ENCODE results near the gene SLC22A12.
"Not testable (repeated sequence)": the region's sequence is repeated elsewhere in the genome, so short reads cannot be mapped to it uniquely, and the experiment has no call there.

Gene SLC22A12

DNA sequence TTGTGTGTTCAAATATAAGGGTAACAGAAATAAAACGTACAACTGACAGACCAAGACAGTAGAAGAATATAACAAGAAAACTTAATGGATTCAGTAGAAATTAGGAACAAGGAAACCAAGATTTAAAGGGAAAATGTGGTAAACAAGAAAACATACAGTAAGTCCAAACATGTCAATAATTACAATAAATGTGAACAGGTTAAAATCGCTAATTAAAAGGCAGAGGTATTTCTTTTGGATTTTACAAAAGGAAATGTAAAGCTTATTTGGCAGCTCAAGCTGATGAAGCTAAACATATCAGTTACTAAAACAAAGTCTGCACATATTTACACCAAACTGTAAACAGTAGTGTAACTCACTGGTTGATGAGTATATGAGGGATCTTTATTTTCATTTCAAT lies 2.3 kb upstream of the SLC22A12 start:
- FAIRE-seq = no peak

DNA sequence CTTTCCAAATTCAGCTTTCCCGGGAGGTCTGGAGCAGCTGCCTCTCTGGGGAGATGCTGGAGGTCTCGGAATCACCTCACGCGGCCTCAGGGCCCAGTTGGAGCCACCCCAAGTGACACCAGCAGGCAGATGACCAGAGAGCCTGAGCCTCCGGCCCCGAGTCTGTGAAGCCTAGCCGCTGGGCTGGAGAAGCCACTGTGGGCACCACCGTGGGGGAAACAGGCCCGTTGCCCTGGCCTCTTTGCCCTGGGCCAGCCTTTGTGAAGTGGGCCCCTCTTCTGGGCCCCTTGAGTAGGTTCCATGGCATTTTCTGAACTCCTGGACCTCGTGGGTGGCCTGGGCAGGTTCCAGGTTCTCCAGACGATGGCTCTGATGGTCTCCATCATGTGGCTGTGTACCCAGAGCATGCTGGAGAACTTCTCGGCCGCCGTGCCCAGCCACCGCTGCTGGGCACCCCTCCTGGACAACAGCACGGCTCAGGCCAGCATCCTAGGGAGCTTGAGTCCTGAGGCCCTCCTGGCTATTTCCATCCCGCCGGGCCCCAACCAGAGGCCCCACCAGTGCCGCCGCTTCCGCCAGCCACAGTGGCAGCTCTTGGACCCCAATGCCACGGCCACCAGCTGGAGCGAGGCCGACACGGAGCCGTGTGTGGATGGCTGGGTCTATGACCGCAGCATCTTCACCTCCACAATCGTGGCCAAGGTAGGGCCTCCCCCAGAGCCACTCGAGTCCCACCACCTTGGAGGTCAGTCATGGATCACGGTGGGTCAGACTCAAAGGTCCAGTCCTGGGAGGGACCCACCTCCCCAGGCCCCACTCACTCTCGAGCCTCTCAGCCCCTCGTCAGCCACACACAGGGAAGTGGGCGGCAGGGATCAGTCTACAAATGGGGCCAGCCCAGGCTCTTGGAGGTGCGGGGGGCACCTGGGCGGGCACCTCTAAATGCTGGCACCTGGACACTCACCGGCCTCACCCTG lies 525 bp downstream of the SLC22A12 start:
- no peak for FAIRE-seq

DNA sequence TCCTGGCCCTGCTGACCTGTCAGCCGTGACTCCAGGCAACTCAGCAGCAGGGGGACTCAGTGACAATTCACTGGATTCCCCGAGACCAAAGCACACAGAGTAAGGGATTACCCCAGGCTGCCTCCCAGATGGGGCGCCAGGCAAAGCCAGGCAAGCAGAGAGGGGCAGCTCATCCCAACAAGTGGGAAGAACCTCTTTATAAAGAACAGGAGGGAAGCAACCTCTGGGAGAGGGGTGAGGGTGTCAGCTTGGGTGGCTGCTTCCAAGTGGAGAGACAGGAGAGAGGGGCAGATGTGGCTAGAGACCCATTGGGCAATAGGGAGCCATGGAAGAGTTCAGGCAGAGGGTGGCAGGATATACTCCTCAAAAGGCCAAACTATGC lies 1.2 kb downstream of the SLC22A12 start:
- FAIRE-seq = no peak

DNA sequence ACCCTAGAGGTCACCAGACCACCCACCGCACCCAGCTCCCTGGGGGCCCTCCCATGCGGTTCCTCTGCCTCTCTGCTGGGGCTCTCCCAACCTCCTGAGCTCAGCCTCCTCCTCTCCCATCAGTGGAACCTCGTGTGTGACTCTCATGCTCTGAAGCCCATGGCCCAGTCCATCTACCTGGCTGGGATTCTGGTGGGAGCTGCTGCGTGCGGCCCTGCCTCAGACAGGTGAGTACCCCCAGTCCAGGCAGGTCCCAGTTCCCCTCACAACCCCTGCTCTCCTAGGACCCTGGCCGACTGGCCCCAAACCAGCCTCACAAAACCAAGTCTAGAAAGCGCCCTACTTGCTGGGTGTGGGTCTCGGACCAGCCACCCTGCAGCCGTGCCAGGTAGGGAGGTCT lies 1.6 kb downstream of the SLC22A12 start:
- FAIRE-seq = no peak

DNA sequence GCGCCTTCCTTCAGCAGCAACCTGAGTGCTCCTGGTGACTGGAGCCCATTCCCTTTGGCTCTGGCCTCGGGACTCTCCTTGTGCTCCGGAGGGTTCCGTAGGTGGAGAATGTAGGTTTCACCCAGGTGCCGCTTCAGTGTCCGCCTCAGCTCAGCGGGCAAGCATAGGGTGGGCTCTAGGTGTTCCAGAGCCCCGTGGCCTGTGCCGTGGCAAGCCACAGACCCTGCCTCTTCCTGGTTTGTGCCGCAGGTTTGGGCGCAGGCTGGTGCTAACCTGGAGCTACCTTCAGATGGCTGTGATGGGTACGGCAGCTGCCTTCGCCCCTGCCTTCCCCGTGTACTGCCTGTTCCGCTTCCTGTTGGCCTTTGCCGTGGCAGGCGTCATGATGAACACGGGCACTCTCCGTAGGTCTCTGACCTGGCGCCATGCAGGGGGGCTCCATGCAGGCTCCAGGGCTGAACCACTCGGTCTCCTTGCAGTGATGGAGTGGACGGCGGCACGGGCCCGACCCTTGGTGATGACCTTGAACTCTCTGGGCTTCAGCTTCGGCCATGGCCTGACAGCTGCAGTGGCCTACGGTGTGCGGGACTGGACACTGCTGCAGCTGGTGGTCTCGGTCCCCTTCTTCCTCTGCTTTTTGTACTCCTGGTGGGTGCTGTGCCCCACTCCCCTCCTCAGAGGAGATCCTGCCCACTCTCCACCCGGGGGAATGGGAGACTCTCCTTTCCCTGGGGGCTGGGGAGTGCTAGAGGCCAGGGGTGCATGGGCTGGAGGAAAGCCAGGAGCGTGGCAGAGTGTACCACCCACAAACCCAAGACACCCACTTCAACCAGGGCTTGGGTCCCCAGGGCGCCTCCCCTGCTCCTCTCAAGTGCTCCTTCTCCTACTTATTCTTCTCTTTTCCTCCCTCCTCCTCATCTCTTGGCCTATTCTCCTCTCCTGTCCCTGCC lies 2.4 kb downstream of the SLC22A12 start:
- no peak for FAIRE-seq

DNA sequence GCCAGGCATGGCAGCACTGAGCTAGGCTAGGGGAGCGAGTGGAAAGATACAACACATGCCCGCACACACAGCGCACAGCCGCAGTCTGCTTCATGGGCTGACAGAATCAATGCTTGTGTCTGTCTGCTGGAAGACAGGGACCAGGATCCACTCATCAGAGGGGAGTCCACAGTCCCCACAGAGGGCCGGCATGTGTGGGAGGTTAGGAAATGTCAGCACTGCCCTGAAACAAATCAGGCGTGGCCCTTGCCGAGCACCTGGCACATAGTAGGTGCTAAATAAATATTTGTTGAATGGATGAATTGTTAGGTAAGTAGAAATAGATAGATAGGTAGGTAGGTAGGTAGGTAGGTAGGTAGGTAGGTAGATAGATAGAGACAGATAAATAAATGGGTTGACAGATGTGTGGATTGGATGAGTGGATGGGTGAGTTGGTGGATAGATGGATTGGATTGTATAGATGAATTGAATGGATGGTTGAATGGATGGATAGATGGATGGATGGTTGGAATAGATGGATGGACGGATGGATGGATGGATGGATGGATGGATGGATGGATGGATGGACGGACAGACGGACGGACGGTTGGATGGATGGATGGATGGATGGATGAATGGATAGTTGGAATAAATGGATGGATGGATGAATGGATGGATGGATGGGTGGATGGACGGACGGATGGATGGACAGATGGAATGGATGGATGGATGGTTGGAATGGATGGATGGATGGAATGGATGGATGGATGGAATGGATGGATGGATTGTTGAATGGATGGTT lies 3.3 kb downstream of the SLC22A12 start:
- FAIRE-seq = no peak

DNA sequence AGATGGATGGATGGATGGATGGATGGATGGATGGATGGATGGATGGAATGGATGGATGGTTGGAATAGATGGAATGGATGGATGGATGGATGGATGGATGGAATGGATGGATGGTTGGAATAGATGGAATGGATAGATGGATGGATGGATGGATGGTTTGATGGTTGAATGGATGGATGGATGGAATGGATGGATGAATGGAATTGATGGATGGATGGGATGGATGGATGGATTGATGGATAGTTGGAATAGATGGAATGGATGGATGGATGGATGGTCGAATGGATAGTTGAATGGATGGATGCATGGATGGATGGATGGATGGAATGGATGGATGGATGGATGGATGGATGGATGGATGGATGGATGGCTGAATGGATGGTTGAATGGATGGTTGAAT lies 4.9 kb downstream of the SLC22A12 start:
- FAIRE-seq = not testable (repeated sequence)

DNA sequence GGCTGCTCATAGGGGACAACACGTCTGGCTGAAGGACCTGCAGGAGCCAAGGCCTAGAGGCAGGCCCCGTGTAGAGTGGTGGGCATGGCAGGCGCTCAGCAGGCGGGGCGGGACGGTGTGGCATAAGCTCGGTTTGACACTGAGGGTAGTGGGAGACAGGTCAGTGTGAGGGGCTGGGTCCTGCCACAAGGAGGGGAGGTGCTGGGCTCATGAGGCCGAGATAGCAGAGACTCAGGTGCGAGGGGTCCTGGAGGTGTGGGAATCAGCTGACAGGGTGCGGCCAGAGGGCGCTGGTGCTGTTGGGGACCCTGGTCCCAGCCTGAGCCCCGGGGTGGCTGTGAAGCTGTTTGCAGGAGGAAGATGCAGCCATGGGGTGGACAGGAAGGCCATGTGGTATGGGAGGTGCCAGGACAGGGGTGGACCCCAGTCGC lies 6.7 kb downstream of the SLC22A12 start:
- no peak for FAIRE-seq

DNA sequence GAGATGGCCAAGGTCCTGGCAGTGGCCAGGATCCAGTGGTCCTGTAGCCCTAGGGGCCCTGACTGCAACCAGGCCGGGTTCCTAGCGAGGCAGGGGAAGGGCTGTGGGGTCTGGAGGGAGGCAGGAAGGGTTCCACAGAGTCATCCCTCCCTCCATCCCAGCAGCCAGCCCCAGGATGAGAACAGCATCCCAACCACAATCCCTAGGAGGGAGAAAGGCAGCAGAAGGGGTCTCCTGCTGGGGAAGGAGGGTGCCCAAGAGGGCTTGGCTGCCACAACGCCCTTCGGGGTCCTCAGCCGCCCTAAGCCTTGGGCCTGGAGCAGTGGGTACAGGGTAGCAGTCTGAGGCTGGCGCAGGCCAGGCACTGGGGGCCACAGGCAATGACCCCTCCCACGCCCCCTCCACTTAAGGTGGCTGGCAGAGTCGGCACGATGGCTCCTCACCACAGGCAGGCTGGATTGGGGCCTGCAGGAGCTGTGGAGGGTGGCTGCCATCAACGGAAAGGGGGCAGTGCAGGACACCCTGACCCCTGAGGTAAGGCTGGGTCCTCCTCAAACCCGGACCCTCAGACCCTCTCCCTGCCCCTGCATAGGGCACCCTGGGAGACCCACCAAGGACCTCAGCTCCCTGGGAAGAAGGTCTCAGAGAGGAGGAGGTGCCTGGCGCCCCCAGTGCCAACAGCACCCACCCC lies 7.2 kb downstream of the SLC22A12 start:
- no peak for FAIRE-seq

DNA sequence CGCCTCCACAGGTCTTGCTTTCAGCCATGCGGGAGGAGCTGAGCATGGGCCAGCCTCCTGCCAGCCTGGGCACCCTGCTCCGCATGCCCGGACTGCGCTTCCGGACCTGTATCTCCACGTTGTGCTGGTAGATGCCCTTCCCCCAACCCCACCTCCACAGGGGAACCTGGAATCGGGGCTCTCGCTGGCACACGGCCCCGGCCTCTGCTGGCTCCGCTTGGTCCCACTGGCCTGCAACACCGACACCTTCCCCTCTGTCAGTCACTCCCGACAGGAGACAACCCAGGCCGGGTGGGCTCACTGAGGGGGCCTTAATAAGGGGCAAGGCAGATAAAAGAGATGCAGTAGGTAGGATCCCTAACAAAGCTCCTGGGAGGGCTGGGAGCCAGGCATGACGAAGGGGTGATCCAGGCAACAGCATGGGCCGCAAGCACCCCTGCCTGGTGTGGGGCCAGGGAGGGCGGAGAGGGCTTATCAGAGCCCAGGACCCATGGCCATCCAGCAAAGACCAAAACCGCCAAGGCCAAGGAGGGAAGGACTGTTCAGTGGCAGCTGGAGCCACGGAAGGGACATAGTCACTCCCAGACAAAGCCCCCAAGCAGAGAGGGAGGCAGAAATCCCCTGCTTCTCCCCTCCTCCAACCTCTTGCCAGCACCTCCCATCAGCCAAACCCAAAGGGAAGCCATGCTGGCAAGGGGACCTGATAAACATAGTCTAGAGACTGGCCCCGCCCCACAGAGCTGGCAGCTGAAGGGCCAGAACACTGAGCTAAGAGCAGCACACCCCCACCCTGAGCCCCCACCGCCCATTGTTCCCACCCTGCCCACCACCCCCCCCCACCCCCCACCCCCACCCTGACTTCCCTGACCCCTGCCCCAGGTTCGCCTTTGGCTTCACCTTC lies 8.0 kb downstream of the SLC22A12 start:
- no peak for FAIRE-seq

DNA sequence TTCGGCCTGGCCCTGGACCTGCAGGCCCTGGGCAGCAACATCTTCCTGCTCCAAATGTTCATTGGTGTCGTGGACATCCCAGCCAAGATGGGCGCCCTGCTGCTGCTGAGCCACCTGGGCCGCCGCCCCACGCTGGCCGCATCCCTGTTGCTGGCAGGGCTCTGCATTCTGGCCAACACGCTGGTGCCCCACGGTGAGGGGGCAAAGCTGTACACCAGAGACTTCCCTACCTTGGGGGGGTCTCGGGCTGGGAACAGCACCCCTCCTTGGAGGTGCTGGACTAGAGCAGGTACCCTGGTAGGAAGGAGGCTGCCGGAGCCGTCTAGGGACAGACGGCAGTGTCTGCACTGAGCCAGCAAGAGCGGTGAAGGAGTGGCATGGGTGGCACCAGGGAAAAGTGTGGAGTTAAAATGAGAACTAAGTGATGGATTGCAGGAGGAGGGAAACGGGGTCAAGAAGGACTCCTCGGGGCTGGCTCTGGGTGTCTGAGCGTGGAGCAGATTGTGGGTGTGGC lies 8.7 kb downstream of the SLC22A12 start:
- FAIRE-seq = no peak

DNA sequence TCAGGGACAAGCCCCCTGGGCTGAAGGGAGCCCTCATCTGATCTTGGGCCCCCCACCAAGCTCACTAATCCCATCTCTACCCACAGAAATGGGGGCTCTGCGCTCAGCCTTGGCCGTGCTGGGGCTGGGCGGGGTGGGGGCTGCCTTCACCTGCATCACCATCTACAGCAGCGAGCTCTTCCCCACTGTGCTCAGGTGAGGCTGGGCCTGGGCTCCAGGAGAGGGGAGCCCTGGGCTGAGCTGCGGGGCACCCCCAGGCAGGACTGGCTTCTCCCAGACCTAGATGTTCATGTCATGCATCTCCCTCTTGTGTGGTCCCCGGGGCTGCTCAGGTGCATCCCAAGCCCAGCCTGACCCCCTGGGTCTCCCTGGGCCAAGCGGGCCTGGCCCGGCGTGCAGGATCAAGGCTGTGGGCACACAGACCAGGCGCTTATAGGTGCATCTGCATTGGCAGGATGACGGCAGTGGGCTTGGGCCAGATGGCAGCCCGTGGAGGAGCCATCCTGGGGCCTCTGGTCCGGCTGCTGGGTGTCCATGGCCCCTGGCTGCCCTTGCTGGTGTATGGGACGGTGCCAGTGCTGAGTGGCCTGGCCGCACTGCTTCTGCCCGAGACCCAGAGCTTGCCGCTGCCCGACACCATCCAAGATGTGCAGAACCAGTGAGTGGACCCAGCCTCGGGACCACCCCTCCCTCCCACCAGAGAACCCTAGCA lies 9.4 kb downstream of the SLC22A12 start:
- FAIRE-seq = no peak

DNA sequence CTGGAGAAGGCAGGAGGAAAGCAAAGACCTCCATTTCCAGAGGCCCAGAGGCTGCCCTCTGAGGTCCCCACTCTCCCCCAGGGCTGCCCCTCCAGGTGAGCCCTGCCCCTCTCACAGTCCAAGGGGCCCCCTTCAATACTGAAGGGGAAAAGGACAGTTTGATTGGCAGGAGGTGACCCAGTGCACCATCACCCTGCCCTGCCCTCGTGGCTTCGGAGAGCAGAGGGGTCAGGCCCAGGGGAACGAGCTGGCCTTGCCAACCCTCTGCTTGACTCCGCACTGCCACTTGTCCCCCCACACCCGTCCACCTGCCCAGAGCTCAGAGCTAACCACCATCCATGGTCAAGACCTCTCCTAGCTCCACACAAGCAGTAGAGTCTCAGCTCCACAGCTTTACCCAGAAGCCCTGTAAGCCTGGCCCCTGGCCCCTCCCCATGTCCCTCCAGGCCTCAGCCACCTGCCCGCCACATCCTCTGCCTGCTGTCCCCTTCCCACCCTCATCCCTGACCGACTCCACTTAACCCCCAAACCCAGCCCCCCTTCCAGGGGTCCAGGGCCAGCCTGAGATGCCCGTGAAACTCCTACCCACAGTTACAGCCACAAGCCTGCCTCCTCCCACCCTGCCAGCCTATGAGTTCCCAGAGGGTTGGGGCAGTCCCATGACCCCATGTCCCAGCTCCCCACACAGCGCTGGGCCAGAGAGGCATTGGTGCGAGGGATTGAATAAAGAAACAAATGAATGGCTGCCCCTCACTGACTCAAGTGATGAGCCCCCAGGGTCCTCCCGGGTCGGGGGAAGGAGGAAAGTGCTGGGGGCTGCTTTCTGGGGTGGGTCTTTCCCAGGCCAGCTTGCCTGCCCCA lies 10.8 kb downstream of the SLC22A12 start:
- no peak for FAIRE-seq

DNA sequence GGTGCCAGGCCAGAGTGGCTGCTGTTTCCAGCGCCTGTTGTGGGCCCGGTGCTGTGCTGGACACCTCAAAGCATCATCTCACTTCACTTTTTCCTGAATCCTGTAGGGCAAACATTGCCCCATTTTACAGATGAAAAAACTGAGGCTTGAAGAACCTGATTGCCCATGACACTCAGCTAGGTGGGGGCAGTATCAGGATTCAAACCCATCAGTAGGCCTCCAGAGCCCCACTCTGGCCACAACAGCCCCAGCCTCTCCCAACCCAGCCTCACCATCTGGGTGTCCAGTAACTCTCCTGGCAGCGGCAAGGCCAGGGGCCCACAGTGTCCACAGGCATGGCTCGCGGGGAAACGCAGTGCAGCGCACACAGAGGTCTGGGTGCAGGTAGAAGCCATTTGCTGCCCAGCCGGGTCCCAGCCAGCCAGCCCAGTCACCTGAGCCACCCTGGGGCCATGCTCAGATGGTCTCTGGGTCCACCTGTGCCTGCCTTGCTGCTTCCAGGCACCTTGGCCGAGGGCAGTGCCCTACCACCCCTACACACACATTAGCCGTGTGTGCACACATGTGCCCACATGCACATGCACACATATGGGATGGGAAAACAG lies 11.5 kb downstream of the SLC22A12 start:
- FAIRE-seq = no peak

DNA sequence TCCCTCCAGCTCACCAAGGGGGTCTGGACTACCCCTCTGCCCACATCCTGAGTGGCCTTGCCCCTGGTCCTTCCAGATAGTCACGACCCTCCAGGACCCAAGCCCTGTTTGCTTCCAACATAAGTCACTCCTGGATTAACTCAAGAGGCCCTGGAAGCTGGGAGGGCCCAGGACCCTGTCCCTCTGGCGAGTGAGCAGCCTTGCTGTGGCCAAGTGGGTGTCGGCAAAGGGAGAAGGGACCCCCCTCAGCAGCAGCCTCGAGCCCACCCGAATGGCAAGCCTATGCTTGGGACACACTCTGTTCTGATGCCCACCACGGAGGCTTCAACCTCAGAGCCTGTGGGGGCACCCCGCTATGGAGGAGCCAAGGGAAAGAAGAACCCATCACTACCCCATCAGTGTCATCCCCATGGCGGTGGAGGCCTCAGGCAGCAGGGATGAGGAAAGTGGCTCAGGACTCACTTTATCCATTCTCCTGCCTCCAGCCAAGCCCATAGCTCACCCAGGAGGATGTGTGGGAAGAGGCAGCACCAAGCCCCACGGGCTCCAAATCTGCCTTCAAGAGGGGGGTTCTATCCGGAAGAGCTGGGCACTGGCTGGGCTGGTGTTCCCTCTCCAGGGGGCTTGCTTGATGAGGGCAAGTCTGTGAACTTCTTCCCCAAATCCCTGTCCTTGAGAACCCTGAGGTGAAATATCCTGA lies 12.5 kb downstream of the SLC22A12 start:
- no peak for FAIRE-seq

DNA sequence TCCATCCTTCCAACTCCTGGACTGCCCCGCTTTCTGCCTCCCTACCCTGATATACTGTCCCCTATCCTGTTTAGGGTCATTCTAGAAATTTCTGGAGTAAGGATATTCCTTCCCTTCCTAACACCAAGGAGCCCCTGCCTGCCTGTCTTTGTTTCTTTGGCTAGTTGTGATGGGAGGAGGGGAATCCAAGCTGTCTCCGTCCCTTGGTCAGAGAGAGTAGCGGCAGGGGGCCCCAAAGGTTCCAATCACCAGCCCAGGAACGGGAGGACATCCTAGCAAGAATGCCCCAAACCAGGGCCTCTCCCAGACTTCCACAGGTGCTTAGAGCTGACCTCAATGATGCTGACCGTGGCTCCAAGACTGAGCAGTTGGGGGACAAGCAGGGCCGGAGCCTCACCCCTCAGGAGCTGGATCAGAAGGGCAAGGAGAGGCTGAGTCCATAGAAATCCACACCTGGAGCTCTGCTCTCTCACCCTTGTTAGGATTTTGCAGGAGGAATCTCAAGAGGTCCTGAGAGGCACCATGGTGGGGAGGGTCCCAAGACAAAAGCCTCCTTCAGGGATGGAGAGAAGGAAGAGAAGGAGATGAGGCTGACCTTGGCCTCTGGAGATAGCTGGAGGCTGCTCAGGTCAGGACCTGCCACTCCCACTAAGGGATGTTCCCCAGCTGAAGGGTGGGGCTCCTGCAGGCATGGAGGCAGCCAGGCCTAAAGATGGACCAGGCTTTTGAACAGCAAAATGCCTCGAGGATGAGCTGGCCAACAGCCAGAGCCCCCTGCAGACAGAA lies 13.6 kb downstream of the SLC22A12 start:
- no peak for FAIRE-seq

DNA sequence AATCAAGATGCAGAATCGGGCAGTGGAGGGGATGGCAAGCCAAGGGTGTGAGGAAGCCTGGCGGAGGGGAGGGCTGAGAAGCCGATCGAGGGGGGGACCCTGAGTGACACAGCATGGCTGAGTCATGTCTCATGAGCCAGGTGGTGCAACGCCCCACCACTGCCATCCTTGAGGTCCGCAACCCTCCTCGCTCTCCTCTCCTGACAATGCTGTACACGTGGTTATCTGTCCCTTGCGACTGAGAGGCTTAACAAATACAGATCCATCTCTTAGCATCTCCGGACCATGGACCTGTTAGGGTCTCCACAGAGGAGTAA lies 14.2 kb downstream of the SLC22A12 start:
- FAIRE-seq = no peak
